Measurements from ENCODE around the gene TRDMT1. TPM values are rescaled to one million over a fixed set of nuclear protein-coding genes. Genes with fewer than 3 reads are reported as not detected.

Gene TRDMT1
- total RNA-seq, 1 experiment from 2014 or later: 20.2 TPM

GRCh38 chr10:17177014-17177413, 24.5 kb downstream of the TRDMT1 start:
- Histone ChIP-seq H2AFZ (ENCODE audit: low read length) (no peak overlapping the region), H3K14ac (ENCODE audit: insufficient read depth, low read length) (no peak overlapping the region), H2AK5ac (ENCODE audit: insufficient read length, low read length) (no peak overlapping the region), H3K23me2 (ENCODE audit: insufficient read length, low read depth, low read length, poor library complexity, severe bottlenecking) (no peaks in the 10 kb centered on the region), H3K9ac (ENCODE audit: extremely low read depth, insufficient read length, low read length) (no peak overlapping the region), H3K79me1 (ENCODE audit: insufficient read depth, low read depth, low read length, poor library complexity, severe bottlenecking) (peaks cover 2% of the 10 kb centered on the region), H3K23ac (ENCODE audit: insufficient read length, low read depth, low read length) (no peak overlapping the region), H2BK20ac (ENCODE audit: low read depth, low read length, poor library complexity, severe bottlenecking) (no peak overlapping the region), H4K8ac (replicated peaks; ENCODE audit: insufficient read length, low read depth, low read length) (no peak overlapping the region), H3K27ac (ENCODE audit: insufficient read length, low read depth, low read length) (no peak overlapping the region), H3K4me2 (ENCODE audit: insufficient read depth, insufficient read length, low read length) (no peak overlapping the region), H4K5ac (ENCODE audit: insufficient read length, low read depth, low read length) (no peak overlapping the region), H3K4ac (ENCODE audit: low read depth, low read length) (no peak overlapping the region), H3K27me3 (ENCODE audit: insufficient read depth, low read length) (no peaks in the 10 kb centered on the region), H3K4me1 (ENCODE audit: insufficient read depth, low read length) (peaks cover 8% of the 10 kb centered on the region), H3K79me2 (ENCODE audit: insufficient read depth, low read length) (no peaks in the 10 kb centered on the region), H3K56ac (ENCODE audit: insufficient read length, low read depth, low read length) (no peak overlapping the region), H2BK5ac (ENCODE audit: insufficient read length, low read length) (no peak overlapping the region), H4K20me1 (ENCODE audit: control insufficient read depth, insufficient read depth, insufficient read length) (no peaks in the 10 kb centered on the region), H2BK12ac (ENCODE audit: insufficient read length, low read depth, low read length) (no peak overlapping the region), H3K9me3 (ENCODE audit: control insufficient read depth, low read depth, low read length) (no peaks in the 10 kb centered on the region), H4K91ac (ENCODE audit: insufficient read length, low read depth, low read length) (no peak overlapping the region), H3K18ac (ENCODE audit: insufficient read length, low read depth, low read length) (no peak overlapping the region), H2BK15ac (ENCODE audit: low read depth, low read length) (no peak overlapping the region), H2BK120ac (ENCODE audit: low read depth, low read length, poor library complexity, severe bottlenecking) (no peak overlapping the region), H3T11ph (ENCODE audit: low read length) (no peak overlapping the region)
- no peaks in the 10 kb centered on the region for H3K9me3 Mint-ChIP-seq
- H3K36me3 Mint-ChIP-seq (ENCODE audit: insufficient read depth in 1 of 3, low read depth in 3 of 3): 0 out of 7 replicates have a peak, but pooled peaks cover 0 to 4% (median 0%) of the 10 kb centered on the region in 3 experiments
- no peak overlapping the region for H3K27ac Mint-ChIP-seq
- H3K27me3 Mint-ChIP-seq (ENCODE audit: low read depth): no peaks in the 10 kb centered on the region
- no peak overlapping the region for H3K4me3 Mint-ChIP-seq
- no peak for TF ChIP-seq CTCF (conservative IDR thresholded peaks at IDR 0.05)
- peaks cover 14 to 20% of the 10 kb centered on the region in 2 experiments for H3K4me1 Mint-ChIP-seq
- no CpG with 5 or more reads among the region's 1 CpG for WGBS (ENCODE audit: extremely low coverage, insufficient read length, low lambda C conversion rate)
- DNase-seq: no peak

All from H9 (cell line).